ENCODE data around the gene GPHB5.
"Not testable (repeated sequence)": the region's sequence is repeated elsewhere in the genome, so short reads cannot be mapped to it uniquely, and the experiment has no call there.

GPHB5 gene

GRCh38 chr14:63292805-63293204, 25.9 kb downstream of the GPHB5 start:
- DNase-seq, result no peak

GRCh38 chr14:63290741-63291430, 27.8 kb downstream of the GPHB5 start:
- DNase-seq, result no peak

- no peak for DNase-seq
Measured at GRCh38 chr14:63288853-63289252, 29.9 kb downstream of the GPHB5 start.

- DNase-seq, result no peak
Measured at GRCh38 chr14:63287666-63288483, 30.9 kb downstream of the GPHB5 start.

- no peak for DNase-seq
Measured at GRCh38 chr14:63286071-63286470, 32.7 kb downstream of the GPHB5 start.

GRCh38 chr14:63283884-63284248, 34.9 kb downstream of the GPHB5 start:
- no peak for DNase-seq

- no peak for DNase-seq
Measured at GRCh38 chr14:63282997-63283883, 35.5 kb downstream of the GPHB5 start.

- not testable (repeated sequence) for DNase-seq
Measured at GRCh38 chr14:63279933-63280332, 38.8 kb downstream of the GPHB5 start.

GRCh38 chr14:63277591-63278183, 41.0 kb downstream of the GPHB5 start:
- no peak for DNase-seq

- DNase-seq, result no peak
Measured at GRCh38 chr14:63276492-63277342, 42.0 kb downstream of the GPHB5 start.

- DNase-seq, result no peak
Measured at GRCh38 chr14:63276016-63276415, 42.7 kb downstream of the GPHB5 start.

GRCh38 chr14:63275611-63276010, 43.1 kb downstream of the GPHB5 start:
- no peak for DNase-seq

- peak; percentile 60 for DNase-seq
Measured at GRCh38 chr14:63273717-63274655, 44.7 kb downstream of the GPHB5 start.

GRCh38 chr14:63273129-63273528, 45.6 kb downstream of the GPHB5 start:
- no peak for DNase-seq

- DNase-seq, result no peak
Measured at GRCh38 chr14:63269561-63270225, 49.0 kb downstream of the GPHB5 start.

GRCh38 chr14:63268771-63269170, 50.0 kb downstream of the GPHB5 start:
- no peak for DNase-seq

GRCh38 chr14:63267171-63267570, 51.6 kb downstream of the GPHB5 start:
- DNase-seq, result no peak

- no peak for DNase-seq
Measured at GRCh38 chr14:63266106-63266505, 52.6 kb downstream of the GPHB5 start.

All from left hindlimb (tissue), 1 donor.